H9 (cell line): ENCODE measurements around the gene SPATS2. TPM values are rescaled to one million over a fixed set of nuclear protein-coding genes. Genes with fewer than 3 reads are reported as not detected.
A peak's percentile ranks its signal among the peaks of the same experiment; 100 is the strongest.

Source experiments
- DNase-seq: peaks from one replicate; pipeline ENCODE4 v3.0.0-alpha.2; 2017
- H2AFZ ChIP-seq: one replicate; pipeline ENCODE4 v1.6.1; 2013; ENCODE audit warnings: mild to moderate bottlenecking, low read length, control low read depth, moderate library complexity
- H2AK5ac ChIP-seq: 2 replicates; pipeline ENCODE4 v1.6.1; 2013; ENCODE audit warnings: low read length, control low read depth, mixed read lengths; ENCODE audit not compliant: insufficient read length
- H2BK120ac ChIP-seq: one replicate; pipeline ENCODE4 v1.6.1; 2013; ENCODE audit warnings: low read depth, mild to moderate bottlenecking, low read length, control low read depth, inconsistent platforms; ENCODE audit not compliant: poor library complexity, severe bottlenecking
- H2BK12ac ChIP-seq: 2 replicates; pipeline ENCODE4 v1.6.1; 2013; ENCODE audit warnings: low read length, control low read depth, mixed read lengths, low read depth; ENCODE audit not compliant: insufficient read length
- H2BK15ac ChIP-seq: 2 replicates; pipeline ENCODE4 v1.6.1; 2013; ENCODE audit warnings: low read depth, low read length, control low read depth
- H2BK20ac ChIP-seq: one replicate; pipeline ENCODE4 v1.6.1; 2013; ENCODE audit warnings: low read depth, mild to moderate bottlenecking, low read length, control low read depth, inconsistent platforms; ENCODE audit not compliant: poor library complexity, severe bottlenecking
- H2BK5ac ChIP-seq: 2 replicates; pipeline ENCODE4 v1.6.1; 2013; ENCODE audit warnings: low read length, control low read depth, mixed read lengths; ENCODE audit not compliant: insufficient read length
- H3K14ac ChIP-seq: 2 replicates; pipeline ENCODE4 v1.6.1; 2013; ENCODE audit warnings: low read length, control low read depth; ENCODE audit not compliant: insufficient read depth
- H3K18ac ChIP-seq: 2 replicates; pipeline ENCODE4 v1.6.1; 2013; ENCODE audit warnings: low read depth, mild to moderate bottlenecking, mixed read lengths, low read length, control low read depth; ENCODE audit not compliant: insufficient read length
- H3K23ac ChIP-seq: 2 replicates; pipeline ENCODE4 v1.6.1; 2013; ENCODE audit warnings: low read length, control low read depth, mixed read lengths, low read depth; ENCODE audit not compliant: insufficient read length
- H3K23me2 ChIP-seq: 2 replicates; pipeline ENCODE4 v1.6.1; 2013; ENCODE audit warnings: low read depth, mild to moderate bottlenecking, mixed read lengths, low read length, control low read depth; ENCODE audit not compliant: insufficient read length, poor library complexity, severe bottlenecking
- H3K27ac ChIP-seq: 2 replicates; pipeline ENCODE4 v1.5.1; 2013; ENCODE audit warnings: low read length, control low read depth, mixed read lengths, low read depth; ENCODE audit not compliant: insufficient read length
- H3K27me3 ChIP-seq: 2 replicates; pipeline ENCODE4 v1.6.1; 2013; ENCODE audit warnings: low read length, control low read depth, inconsistent platforms; ENCODE audit not compliant: insufficient read depth
- H3K4ac ChIP-seq: 2 replicates; pipeline ENCODE4 v1.6.1; 2013; ENCODE audit warnings: low read depth, mild to moderate bottlenecking, control low read depth, inconsistent platforms, low read length, moderate library complexity
- H3K4me1 ChIP-seq: 2 replicates; pipeline ENCODE4 v1.6.1; 2013; ENCODE audit warnings: low read length, control low read depth, inconsistent platforms; ENCODE audit not compliant: insufficient read depth
- H3K4me2 ChIP-seq: 2 replicates; pipeline ENCODE4 v1.6.1; 2013; ENCODE audit warnings: low read length, control low read depth, mixed read lengths; ENCODE audit not compliant: insufficient read length, insufficient read depth
- H3K56ac ChIP-seq: 2 replicates; pipeline ENCODE4 v1.6.1; 2013; ENCODE audit warnings: low read depth, mild to moderate bottlenecking, mixed read lengths, low read length, control low read depth; ENCODE audit not compliant: insufficient read length
- H3K79me1 ChIP-seq: 2 replicates; pipeline ENCODE4 v1.6.1; 2013; ENCODE audit warnings: low read depth, mild to moderate bottlenecking, moderate library complexity, low read length, control low read depth, inconsistent platforms; ENCODE audit not compliant: insufficient read depth, poor library complexity, severe bottlenecking
- H3K79me2 ChIP-seq: 2 replicates; pipeline ENCODE4 v1.6.1; 2013; ENCODE audit warnings: low read length, control low read depth, inconsistent platforms; ENCODE audit not compliant: insufficient read depth
- H3K9ac ChIP-seq: 2 replicates; pipeline ENCODE4 v1.6.1; 2013; ENCODE audit warnings: low read length, control low read depth, mixed read lengths; ENCODE audit not compliant: insufficient read length; ENCODE audit errors: extremely low read depth
- H3K9me3 ChIP-seq: one replicate; pipeline ENCODE4 v1.6.1; 2013; ENCODE audit warnings: low read depth, low read length, inconsistent platforms; ENCODE audit not compliant: control insufficient read depth
- H3T11ph ChIP-seq: one replicate; pipeline ENCODE4 v1.6.1; 2013; ENCODE audit warnings: mild to moderate bottlenecking, low read length, control low read depth, inconsistent platforms
- H4K20me1 ChIP-seq: one replicate; pipeline ENCODE4 v1.6.1; 2013; ENCODE audit not compliant: control insufficient read depth, insufficient read length, insufficient read depth
- H4K5ac ChIP-seq: 2 replicates; pipeline ENCODE4 v1.6.1; 2013; ENCODE audit warnings: low read depth, mild to moderate bottlenecking, mixed read lengths, low read length, control low read depth; ENCODE audit not compliant: insufficient read length
- H4K8ac ChIP-seq: replicated peaks from 2 replicates; pipeline ENCODE4 v1.6.1; 2013; ENCODE audit warnings: low read length, control low read depth, mixed read lengths, low read depth; ENCODE audit not compliant: insufficient read length
- H4K91ac ChIP-seq: 2 replicates; pipeline ENCODE4 v1.6.1; 2013; ENCODE audit warnings: low read depth, mild to moderate bottlenecking, moderate library complexity, mixed read lengths, low read length, control low read depth; ENCODE audit not compliant: insufficient read length
- H3K27ac Mint-ChIP-seq, 3 experiments: 2 replicates in 2 of 3; 3 replicates in 1 of 3; pipeline ENCODE4 v1.8.0; 2020 to 2021; ENCODE audit warnings: mixed read lengths in 3 of 3, mild to moderate bottlenecking in 1 of 3, moderate library complexity in 1 of 3
- H3K27me3 Mint-ChIP-seq: 2 replicates; pipeline ENCODE4 v1.8.0; 2021; ENCODE audit warnings: low read depth, mild to moderate bottlenecking, moderate library complexity, mixed read lengths
- H3K36me3 Mint-ChIP-seq, 3 experiments: 2 replicates in 2 of 3; 3 replicates in 1 of 3; pipeline ENCODE4 v1.8.0; 2020 to 2021; ENCODE audit warnings: low read depth in 3 of 3, mixed read lengths in 3 of 3; ENCODE audit not compliant: insufficient read depth in 1 of 3
- H3K4me1 Mint-ChIP-seq, 2 experiments: 2 replicates each; pipeline ENCODE4 v1.8.0; 2020; ENCODE audit warnings: mixed read lengths in 2 of 2
- H3K4me3 Mint-ChIP-seq, 2 experiments: 2 replicates in 1 of 2; 3 replicates in 1 of 2; pipeline ENCODE4 v1.8.0; 2020 to 2021; ENCODE audit warnings: mild to moderate bottlenecking in 2 of 2, mixed read lengths in 2 of 2, moderate library complexity in 1 of 2
- H3K9me3 Mint-ChIP-seq, 2 experiments: 2 replicates in 1 of 2; 3 replicates in 1 of 2; pipeline ENCODE4 v1.8.0; 2020; ENCODE audit warnings: mild to moderate bottlenecking in 2 of 2, mixed read lengths in 2 of 2, moderate library complexity in 1 of 2
- WGBS: extraction: QIAGEN DNeasy Blood & Tissue Kit; methylation state at CpG from one replicate; pipeline ENCODE4 v1.1.7; 2013; ENCODE audit warnings: missing lambda C conversion rate, low lambda C conversion rate, mixed read lengths; ENCODE audit not compliant: insufficient read length; ENCODE audit errors: extremely low coverage; 5-methylcytosine and 5-hydroxymethylcytosine counted together
- total RNA-seq: library from RNA; stranded (reverse); gene quantifications from 2 replicates; pipeline ENCODE4 v1.2.1, GENCODE V29; 2021
- TF ChIP-seq, protein P1 (sequence below): fragments of 200-600 bp; sonication (generic); conservative IDR thresholded peaks from 3 replicates; pipeline ENCODE4 v1.8.0; 2021; ENCODE audit warnings: antibody characterized with exemption, mild to moderate bottlenecking

The SPATS2 gene
- total RNA-seq, 1 experiment from 2014 or later = 17.1 TPM

DNA sequence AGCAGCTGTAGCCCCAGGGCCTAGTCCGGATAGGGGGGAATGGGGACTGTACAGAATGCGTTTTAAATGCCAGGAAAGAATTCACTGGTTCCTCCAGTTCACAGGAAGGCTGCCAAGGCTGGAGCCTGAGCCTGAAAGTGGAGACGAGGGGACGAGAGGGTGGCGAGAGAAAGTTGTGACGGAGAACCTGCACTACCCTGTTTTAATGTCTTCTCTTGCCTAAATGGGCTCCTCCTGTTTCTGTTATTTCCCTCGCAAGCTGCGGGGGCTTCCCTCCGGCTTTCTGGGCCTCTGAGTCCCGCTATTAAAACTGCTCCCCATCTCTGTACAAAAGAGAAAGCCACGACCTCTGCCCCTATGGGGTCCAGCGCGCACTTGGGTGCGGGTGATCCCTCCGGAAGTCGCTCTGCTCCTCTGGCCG lies 34.8 kb upstream of the SPATS2 start:
- H4K20me1 ChIP-seq = no peaks in the 10 kb centered on the region
- H2BK15ac ChIP-seq = no peak overlapping the region
- no peak overlapping the region for H2BK5ac ChIP-seq
- H3K27ac Mint-ChIP-seq = no peak overlapping the region
- H3K14ac ChIP-seq = no peak overlapping the region
- peaks cover 50% of the 10 kb centered on the region for H3K27me3 Mint-ChIP-seq
- H3K9me3 Mint-ChIP-seq = peaks cover 0 to 3% of the 10 kb centered on the region in 2 experiments; a peak in 1 of 5 replicates
- H3K9me3 ChIP-seq = no peaks in the 10 kb centered on the region
- no peak overlapping the region for H4K91ac ChIP-seq
- peaks cover 11 to 33% (median 33%) of the 10 kb centered on the region in 3 experiments; a peak in 6 of 7 replicates for H3K36me3 Mint-ChIP-seq
- peaks cover 3 to 8% of the 10 kb centered on the region in 2 experiments for H3K4me1 Mint-ChIP-seq
- H3K18ac ChIP-seq = no peak overlapping the region
- no peak overlapping the region for H3K4me2 ChIP-seq
- H4K5ac ChIP-seq = no peak overlapping the region
- TF ChIP-seq, protein P1, sequence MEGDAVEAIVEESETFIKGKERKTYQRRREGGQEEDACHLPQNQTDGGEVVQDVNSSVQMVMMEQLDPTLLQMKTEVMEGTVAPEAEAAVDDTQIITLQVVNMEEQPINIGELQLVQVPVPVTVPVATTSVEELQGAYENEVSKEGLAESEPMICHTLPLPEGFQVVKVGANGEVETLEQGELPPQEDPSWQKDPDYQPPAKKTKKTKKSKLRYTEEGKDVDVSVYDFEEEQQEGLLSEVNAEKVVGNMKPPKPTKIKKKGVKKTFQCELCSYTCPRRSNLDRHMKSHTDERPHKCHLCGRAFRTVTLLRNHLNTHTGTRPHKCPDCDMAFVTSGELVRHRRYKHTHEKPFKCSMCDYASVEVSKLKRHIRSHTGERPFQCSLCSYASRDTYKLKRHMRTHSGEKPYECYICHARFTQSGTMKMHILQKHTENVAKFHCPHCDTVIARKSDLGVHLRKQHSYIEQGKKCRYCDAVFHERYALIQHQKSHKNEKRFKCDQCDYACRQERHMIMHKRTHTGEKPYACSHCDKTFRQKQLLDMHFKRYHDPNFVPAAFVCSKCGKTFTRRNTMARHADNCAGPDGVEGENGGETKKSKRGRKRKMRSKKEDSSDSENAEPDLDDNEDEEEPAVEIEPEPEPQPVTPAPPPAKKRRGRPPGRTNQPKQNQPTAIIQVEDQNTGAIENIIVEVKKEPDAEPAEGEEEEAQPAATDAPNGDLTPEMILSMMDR = no peak
- no peak overlapping the region for H3K4ac ChIP-seq
- no peak overlapping the region for H3K23ac ChIP-seq
- no peak overlapping the region for H3K9ac ChIP-seq
- H3T11ph ChIP-seq = no peak overlapping the region
- no peak overlapping the region for H2AFZ ChIP-seq
- no peaks in the 10 kb centered on the region for H3K79me1 ChIP-seq
- H3K79me2 ChIP-seq = no peaks in the 10 kb centered on the region
- H2BK12ac ChIP-seq = no peak overlapping the region
- DNase-seq = no peak
- WGBS = no CpG with 5 or more reads among the region's 17 CpGs
- H3K27me3 ChIP-seq = peaks cover 28% of the 10 kb centered on the region; the same call in 1 of the 2 replicates
- no peak overlapping the region for H3K27ac ChIP-seq
- H3K4me1 ChIP-seq = no peaks in the 10 kb centered on the region
- no peak overlapping the region for H2BK120ac ChIP-seq
- H3K56ac ChIP-seq = no peak overlapping the region
- peaks cover 9% of the 10 kb centered on the region for H3K23me2 ChIP-seq
- H4K8ac ChIP-seq = no peak overlapping the region
- H2BK20ac ChIP-seq = no peak overlapping the region
- no peak overlapping the region for H2AK5ac ChIP-seq
- H3K4me3 Mint-ChIP-seq = peak overlapping the region in 1 of 2 experiments; percentile 75; a peak in 2 of 5 replicates
